Activated CD8-positive, alpha-beta memory T cell treated with anti-CD3 and anti-CD28 coated beads, Interleukin-2, amount 10 ng/mL, durations not matched to agents 7 days and 5 days (primary cell): ENCODE results near the gene UVRAG. TPM values are rescaled to one million over a fixed set of nuclear protein-coding genes. Genes with fewer than 3 reads are reported as not detected.

Experiments used
- ATAC-seq: fragments of 150-1000 bp; cut with Tn5 transposase; one replicate; pipeline ENCODE4 v1.10.0; 2021; ENCODE audit warnings: moderate library complexity
- CTCF ChIA-PET: fragments of 350-600 bp; sonication (Branson Sonifier 250); formaldehyde crosslinking; loops from one replicate; lab custom pipeline; 2021; ENCODE audit warnings: antibody characterized with exemption; lab: Charles Lee
- DNase-seq: peaks from one replicate; pipeline ENCODE4 v3.0.0-alpha.2; 2020
- H3K27ac Mint-ChIP-seq: one replicate; pipeline ENCODE4 v1.8.0; 2021; ENCODE audit warnings: mild to moderate bottlenecking, mixed read lengths
- H3K27me3 Mint-ChIP-seq: one replicate; pipeline ENCODE4 v1.8.0; 2021; ENCODE audit warnings: mixed read lengths
- H3K36me3 Mint-ChIP-seq: one replicate; pipeline ENCODE4 v1.8.0; 2021; ENCODE audit warnings: mild to moderate bottlenecking, mixed read lengths
- H3K4me1 Mint-ChIP-seq: one replicate; pipeline ENCODE4 v1.8.0; 2021; ENCODE audit warnings: mixed read lengths
- H3K4me3 Mint-ChIP-seq: one replicate; pipeline ENCODE4 v1.8.0; 2021; ENCODE audit warnings: mild to moderate bottlenecking, moderate library complexity, mixed read lengths
- H3K9me3 Mint-ChIP-seq: one replicate; pipeline ENCODE4 v1.8.0; 2022; ENCODE audit warnings: low read depth, mixed read lengths
- total RNA-seq, 2 experiments: library from RNA; stranded (reverse); gene quantifications; one replicate each; pipeline ENCODE4 v1.2.3, GENCODE V29; 2021

UVRAG gene
- total RNA-seq, 2 experiments from 2014 or later, result 17.4 to 25.5 TPM

DNA sequence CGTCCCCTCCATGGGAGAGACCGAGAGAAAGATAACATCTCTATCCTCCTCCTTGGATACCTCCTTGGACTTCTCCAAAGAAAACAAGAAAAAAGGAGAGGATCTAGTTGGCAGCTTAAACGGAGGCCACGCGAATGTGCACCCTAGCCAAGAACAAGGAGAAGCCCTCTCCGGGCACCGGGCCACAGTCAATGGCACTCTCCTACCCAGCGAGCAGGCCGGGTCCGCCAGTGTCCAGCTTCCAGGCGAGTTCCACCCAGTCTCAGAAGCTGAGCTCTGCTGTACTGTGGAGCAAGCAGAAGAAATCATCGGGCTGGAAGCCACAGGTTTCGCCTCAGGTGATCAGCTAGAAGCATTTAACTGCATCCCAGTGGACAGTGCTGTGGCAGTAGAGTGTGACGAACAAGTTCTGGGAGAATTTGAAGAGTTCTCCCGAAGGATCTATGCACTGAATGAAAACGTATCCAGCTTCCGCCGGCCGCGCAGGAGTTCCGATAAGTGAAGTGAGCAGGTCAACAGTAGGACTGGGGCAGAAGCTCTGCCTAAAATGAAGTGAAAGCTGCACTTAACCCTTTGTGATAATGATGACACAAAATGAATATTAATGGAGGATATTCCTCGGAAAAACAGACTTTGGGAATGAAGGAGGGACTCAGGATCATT lies 326.0 kb downstream of the UVRAG start:
- no peaks in the 10 kb centered on the region for H3K27me3 Mint-ChIP-seq
- H3K36me3 Mint-ChIP-seq, result no peaks in the 10 kb centered on the region
- no peaks in the 10 kb centered on the region for H3K9me3 Mint-ChIP-seq
- DNase-seq (no peak), ATAC-seq (no peak)
- peaks cover 3% of the 10 kb centered on the region for H3K4me1 Mint-ChIP-seq
- H3K27ac Mint-ChIP-seq, result no peak overlapping the region
- CTCF ChIA-PET, result interaction anchor here (0.8 to 0.9 kb wide), 2 partner anchors 11 to 68 kb away, joined by 3 to 5 read pairs; no protein-coding TSS in a partner anchor
- H3K4me3 Mint-ChIP-seq, result no peak overlapping the region

DNA sequence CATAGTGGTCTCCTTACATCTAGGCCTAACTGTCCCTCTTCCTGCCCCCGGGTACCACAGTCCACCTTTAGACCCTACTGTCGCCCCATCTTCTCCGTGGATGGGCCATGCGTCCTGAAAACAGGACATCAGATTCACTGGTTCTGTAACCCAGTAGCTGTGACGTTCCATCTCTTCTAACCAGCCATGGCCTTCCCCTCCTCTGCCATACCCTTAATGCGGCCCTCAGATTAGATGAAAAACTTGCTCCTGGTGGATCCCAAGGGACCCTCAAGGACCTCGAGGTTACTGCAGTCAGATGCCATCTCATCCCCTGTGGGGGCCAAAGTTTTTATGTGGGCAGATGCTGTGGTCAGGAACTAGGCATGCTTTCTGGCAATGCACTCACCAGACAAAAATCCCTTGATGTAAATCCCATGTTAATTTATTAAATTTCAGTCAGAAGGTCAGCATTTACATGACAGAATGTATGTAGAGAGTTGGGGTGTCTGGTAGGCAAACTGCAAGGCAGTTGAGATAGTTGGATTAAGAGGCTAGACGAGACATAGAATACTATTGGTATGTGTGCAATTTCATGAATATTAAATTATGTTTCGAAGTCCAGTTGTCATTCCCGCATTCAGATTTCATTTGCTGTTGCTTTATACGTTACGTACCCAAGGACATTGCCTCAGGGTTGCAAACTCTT lies 327.0 kb downstream of the UVRAG start:
- ATAC-seq (no peak), DNase-seq (peak; percentile 12)
- Mint-ChIP-seq H3K9me3 (no peaks in the 10 kb centered on the region), H3K27ac (no peak overlapping the region), H3K27me3 (no peaks in the 10 kb centered on the region), H3K4me1 (peaks cover 3% of the 10 kb centered on the region), H3K4me3 (no peak overlapping the region), H3K36me3 (no peaks in the 10 kb centered on the region)
- CTCF ChIA-PET, result interaction anchor here (0.8 kb wide), 1 partner anchor 10 kb away, joined by 5 read pairs; no protein-coding TSS in a partner anchor

DNA sequence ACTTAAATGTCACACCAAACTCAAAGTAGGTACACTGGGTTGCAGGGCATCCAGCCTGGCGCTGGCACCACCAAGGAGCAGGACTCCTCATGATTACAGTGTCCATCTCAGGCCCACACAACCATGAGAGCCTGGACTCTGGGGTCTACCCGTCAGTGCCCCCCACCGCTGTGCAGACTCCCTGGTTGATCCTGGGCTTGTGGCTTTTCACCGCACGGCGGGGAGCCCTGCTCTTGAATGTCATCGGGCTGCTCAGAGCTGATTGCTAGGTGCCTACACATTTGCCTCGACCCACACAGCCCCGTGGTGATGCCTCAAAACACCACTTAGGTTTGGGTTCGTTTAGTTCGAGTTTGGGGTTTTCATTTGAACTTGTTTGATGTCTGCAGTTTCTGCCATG lies 328.3 kb downstream of the UVRAG start:
- Mint-ChIP-seq H3K36me3 (no peaks in the 10 kb centered on the region), H3K4me3 (no peak overlapping the region), H3K4me1 (peaks cover 3% of the 10 kb centered on the region), H3K9me3 (no peaks in the 10 kb centered on the region), H3K27ac (no peak overlapping the region), H3K27me3 (no peaks in the 10 kb centered on the region)
- ATAC-seq (no peak), DNase-seq (no peak)
- CTCF ChIA-PET, result interaction anchor here (2.3 kb wide), 1 partner anchor 9 kb away, joined by 14 read pairs; no protein-coding TSS in a partner anchor

DNA sequence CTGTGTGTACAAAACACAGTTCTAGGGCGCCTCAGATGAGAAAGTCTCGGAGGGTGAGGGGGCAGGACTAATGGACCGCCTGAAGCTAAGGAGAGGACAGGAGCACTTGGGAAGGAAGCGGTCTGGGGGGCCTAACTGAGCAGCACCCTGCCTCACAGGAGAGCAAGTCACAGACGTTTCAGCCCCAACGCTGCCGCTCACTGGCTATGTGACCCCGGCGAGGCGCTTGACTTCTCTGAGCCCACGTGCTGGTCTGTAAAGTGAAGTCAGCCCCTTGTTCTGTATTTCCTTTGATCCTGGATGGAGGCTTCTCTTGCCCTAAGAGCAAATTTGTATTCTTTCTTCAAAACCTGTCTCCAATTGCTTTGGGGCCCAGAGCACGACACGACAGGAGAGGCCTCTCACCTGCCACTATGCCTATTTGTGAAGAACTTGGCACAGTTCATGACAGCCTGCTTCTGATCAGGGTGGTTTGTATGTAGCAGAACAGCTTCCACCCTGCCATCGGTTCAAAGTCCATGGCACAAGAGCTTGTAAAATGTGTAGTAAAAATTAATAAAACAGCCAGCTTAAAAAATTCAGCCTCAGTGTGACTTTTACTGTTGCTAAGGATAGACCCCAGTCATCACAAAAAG lies 332.2 kb downstream of the UVRAG start:
- Mint-ChIP-seq H3K27me3 (peaks cover 2% of the 10 kb centered on the region), H3K27ac (no peak overlapping the region), H3K36me3 (no peaks in the 10 kb centered on the region), H3K4me1 (peaks cover 11% of the 10 kb centered on the region), H3K4me3 (no peak overlapping the region), H3K9me3 (no peaks in the 10 kb centered on the region)
- CTCF ChIA-PET, result interaction anchor here (0.9 to 1.6 kb wide), 2 partner anchors 60 to 250 kb away, joined by 3 to 5 read pairs; no protein-coding TSS in a partner anchor
- DNase-seq (no peak), ATAC-seq (no peak)

DNA sequence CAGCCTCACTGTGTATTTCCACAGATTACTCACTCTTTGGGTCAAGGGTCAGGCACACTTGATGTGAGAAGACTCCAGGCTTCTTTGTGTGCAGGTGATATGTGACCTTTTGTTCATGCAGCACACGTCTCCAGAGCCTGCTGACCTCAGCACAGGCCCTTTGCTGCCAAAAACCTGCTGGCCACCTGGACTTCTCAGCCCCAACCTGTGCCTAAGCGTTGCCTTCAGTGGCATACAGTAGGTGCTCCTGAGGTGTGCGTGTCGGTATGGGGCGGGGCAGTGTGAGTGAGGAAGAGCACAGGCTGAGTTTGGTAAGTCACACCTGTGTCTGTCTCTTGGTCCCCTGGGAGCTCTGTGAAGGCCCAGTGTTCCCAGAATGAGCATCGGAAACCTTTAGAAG lies 333.2 kb downstream of the UVRAG start:
- Mint-ChIP-seq H3K9me3 (no peaks in the 10 kb centered on the region), H3K27ac (no peak overlapping the region), H3K27me3 (peaks cover 5% of the 10 kb centered on the region), H3K4me3 (no peak overlapping the region), H3K4me1 (peaks cover 21% of the 10 kb centered on the region), H3K36me3 (no peaks in the 10 kb centered on the region)
- DNase-seq (no peak), ATAC-seq (no peak)
- CTCF ChIA-PET, result interaction anchor here (1.6 kb wide), 1 partner anchor 251 kb away, joined by 5 read pairs; no protein-coding TSS in a partner anchor

DNA sequence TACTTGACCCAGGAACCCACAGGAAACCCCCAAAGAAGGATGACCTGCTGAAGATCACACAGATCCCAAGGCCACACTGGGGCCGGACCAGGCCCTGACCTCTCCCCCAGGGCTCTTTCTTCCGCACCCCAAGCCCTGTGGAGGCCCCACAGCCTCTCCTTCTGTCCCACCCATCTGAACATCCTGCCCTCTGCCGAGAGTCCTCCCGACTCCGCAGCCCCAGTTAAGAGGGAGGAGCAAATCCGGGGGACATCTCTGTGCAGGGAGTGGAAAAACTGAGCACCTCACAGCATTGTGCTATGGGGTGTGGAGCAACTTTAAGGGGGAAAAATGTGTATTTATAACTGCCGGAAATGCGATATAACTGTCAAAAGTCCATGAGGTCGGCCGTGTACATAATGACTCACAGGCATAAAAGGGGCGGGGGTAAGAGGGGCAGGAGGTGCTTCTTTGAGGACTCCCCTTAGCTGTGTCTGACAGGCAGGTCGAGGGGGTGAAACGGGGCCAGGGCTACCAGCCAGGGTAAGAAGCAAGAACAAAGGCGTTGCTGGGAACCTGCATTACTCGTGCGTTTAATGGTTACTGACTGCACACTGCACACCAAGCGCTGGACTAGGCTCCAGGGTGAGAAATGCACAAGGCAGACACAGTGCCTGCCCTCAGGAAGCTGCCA lies 334.1 kb downstream of the UVRAG start:
- Mint-ChIP-seq H3K9me3 (no peaks in the 10 kb centered on the region), H3K27me3 (peaks cover 7% of the 10 kb centered on the region), H3K36me3 (no peaks in the 10 kb centered on the region), H3K4me1 (peaks cover 28% of the 10 kb centered on the region), H3K27ac (no peak overlapping the region), H3K4me3 (no peak overlapping the region)
- ATAC-seq (no peak), DNase-seq (no peak)
- CTCF ChIA-PET, result interaction anchor here (1.2 to 1.5 kb wide), 3 partner anchors 9 to 346 kb away, joined by 3 to 4 read pairs (median 3); no protein-coding TSS in a partner anchor

DNA sequence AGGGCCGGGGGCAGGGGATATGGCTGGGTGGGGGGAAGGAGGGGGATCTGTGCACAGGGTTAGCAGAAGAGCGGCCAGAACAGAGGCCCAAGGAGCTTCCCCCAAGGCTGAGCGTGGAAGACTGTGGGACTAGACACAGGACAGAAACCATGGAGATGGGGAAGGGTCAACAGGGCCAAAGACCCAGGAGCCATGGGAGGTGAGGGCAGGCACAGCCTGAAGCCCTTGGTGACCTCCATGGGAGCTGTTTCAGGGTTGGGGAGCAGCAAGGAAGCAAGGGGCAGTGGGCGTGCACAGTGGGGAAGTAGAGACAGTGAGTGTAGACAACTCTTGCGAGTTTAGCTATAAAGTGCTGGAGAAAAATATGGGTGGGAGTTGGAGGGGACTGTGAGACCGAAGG lies 334.7 kb downstream of the UVRAG start:
- Mint-ChIP-seq H3K4me1 (peaks cover 25% of the 10 kb centered on the region), H3K36me3 (no peaks in the 10 kb centered on the region), H3K27me3 (peaks cover 10% of the 10 kb centered on the region), H3K4me3 (no peak overlapping the region), H3K9me3 (no peaks in the 10 kb centered on the region), H3K27ac (no peak overlapping the region)
- no peak for DNase-seq
- ATAC-seq, result no peak
- CTCF ChIA-PET, result interaction anchor here (1.0 to 1.5 kb wide), 4 partner anchors 10 to 347 kb away, joined by 3 to 4 read pairs (median 4); no protein-coding TSS in a partner anchor

DNA sequence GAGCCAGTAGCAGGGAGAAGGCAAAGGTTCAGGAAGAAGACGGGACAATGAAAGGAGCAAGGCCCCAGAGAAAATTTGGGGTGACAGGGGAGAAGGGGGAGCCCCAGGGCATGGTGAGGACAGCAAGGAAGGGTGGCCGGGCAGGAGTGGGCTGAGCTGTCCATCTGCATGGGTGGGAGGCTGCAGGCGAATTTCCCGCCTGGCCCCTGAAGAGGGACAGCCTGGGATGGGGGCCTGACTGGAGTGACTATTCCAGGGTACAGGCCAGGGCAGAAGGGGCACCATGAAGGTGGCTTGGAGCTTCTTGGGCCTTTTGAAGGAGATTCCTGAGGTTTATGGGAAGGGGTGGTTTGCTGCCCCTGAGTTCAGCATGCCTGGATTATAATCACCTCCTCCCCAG lies 335.1 kb downstream of the UVRAG start:
- CTCF ChIA-PET, result interaction anchor here (1.0 to 1.5 kb wide), 4 partner anchors 11 to 347 kb away, joined by 3 to 4 read pairs (median 4); no protein-coding TSS in a partner anchor
- no peak overlapping the region for H3K27ac Mint-ChIP-seq
- DNase-seq (no peak), ATAC-seq (no peak)
- no peaks in the 10 kb centered on the region for H3K36me3 Mint-ChIP-seq
- no peaks in the 10 kb centered on the region for H3K9me3 Mint-ChIP-seq
- H3K4me1 Mint-ChIP-seq, result peaks cover 25% of the 10 kb centered on the region
- no peak overlapping the region for H3K4me3 Mint-ChIP-seq
- H3K27me3 Mint-ChIP-seq, result peaks cover 10% of the 10 kb centered on the region

DNA sequence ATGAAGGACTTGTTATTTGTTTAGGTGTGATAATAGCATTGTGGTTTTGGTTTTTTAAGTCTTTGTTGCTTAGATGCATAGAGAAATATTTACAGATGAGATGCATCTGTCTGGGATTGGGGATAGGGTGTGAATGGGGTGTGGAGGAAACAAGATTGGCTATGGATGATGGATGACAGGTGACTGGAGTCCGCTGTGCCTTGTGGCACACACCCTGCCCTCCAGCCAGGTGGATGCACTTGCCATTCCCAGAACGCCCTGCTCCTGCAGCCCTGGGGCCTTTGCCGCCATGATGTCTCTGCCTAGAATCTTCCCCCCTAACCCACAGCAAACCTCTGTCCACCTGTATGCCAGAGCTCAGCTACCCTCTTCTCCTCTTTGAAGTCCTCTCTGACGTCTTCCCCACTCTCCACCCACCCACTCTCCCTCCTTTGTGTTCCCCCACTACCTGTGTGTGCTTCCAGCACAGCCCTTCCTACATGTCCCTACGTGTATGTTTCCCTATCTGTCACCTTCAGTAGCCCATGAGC lies 336.6 kb downstream of the UVRAG start:
- ATAC-seq (peak; percentile 11), DNase-seq (peak; percentile 39)
- Mint-ChIP-seq H3K27me3 (peaks cover 13% of the 10 kb centered on the region), H3K4me1 (peaks cover 25% of the 10 kb centered on the region), H3K4me3 (peak overlapping the region; percentile 60), H3K27ac (no peak overlapping the region), H3K9me3 (no peaks in the 10 kb centered on the region), H3K36me3 (no peaks in the 10 kb centered on the region)
- CTCF ChIA-PET, result interaction anchor here (0.6 to 2.5 kb wide), 46 partner anchors 8 to 812 kb away, joined by 3 to 63 read pairs (median 5); no protein-coding TSS in a partner anchor

DNA sequence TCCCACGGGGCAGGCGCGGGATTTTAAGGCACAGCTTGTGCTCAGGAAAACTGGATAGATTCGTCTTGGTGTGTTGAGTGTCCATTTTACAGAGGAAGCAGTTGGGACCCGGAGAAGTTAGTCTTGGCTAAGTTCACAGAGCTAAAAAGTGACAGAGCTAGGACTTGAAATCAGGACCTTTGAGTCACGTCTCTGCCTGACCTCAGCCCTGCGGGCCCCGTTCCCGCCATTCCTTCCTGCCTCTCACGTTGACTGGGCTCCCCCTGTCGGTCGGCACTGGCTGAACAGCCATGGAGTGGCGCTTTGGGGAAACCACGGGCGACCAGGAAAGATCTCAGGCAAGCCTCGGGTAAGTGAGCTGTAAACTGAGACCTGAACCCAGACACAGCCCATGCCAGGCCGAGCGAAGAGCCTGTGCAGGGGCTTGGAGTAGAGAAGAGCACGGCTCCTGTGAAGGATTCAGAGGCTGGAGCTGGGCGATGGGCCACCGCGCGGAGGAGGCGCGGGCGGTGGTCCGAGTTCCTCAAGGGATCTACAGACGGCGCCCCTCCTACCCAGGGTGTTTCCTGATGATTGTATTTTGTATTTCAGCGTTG lies 337.2 kb downstream of the UVRAG start:
- Mint-ChIP-seq H3K4me3 (peak overlapping the region; percentile 60), H3K27me3 (peaks cover 14% of the 10 kb centered on the region), H3K9me3 (no peaks in the 10 kb centered on the region), H3K4me1 (peaks cover 25% of the 10 kb centered on the region), H3K27ac (peak overlapping the region; percentile 12), H3K36me3 (no peaks in the 10 kb centered on the region)
- CTCF ChIA-PET, result interaction anchor here (0.6 to 2.5 kb wide), 54 partner anchors 9 to 1433 kb away, joined by 3 to 63 read pairs (median 4); no protein-coding TSS in a partner anchor
- ATAC-seq, result peak; percentile 95
- DNase-seq, result peak; percentile 92

DNA sequence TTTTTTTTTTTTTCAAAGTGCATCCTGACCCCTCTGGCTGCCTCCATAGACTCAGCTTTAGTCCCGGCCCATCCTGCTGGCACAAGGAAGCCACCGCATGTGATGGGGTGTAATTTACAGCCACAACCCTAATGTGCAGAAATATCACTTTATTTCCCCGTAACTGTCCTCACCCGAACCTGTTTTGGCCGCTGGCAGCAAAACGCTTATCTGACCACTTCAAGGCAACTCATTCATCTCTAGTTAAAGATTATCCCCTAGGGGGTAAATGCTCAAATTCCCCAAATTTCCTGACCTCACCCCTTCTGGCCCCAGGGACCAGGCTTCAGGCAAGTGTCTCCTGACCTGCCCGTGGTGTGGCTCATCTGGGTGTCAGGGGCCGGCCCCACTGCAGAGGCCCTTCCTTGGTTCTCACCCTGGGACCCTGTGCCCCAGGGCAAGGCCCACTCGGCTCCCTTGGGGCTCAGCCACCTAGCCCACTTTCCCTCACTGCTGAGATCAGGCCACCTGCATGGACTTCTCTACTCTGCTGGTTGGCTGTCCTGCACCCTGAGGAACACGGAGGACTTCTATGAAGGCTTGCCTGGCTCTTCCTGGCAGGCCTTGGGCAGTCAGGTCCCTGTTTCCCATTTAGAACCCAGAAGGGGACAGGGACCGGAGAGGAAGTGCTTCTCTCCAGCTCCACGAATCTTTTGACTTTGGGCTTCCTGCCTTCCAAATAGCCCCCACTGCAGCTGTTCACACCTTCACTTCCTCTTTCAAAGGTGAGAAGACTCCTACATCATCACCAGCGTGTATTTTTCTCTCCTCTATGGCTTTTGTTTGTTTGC lies 337.9 kb downstream of the UVRAG start:
- Mint-ChIP-seq H3K27ac (peak overlapping the region; percentile 27), H3K4me3 (peak overlapping the region; percentile 60), H3K27me3 (peaks cover 15% of the 10 kb centered on the region), H3K9me3 (no peaks in the 10 kb centered on the region), H3K36me3 (no peaks in the 10 kb centered on the region), H3K4me1 (peaks cover 25% of the 10 kb centered on the region)
- CTCF ChIA-PET, result interaction anchor here (0.7 to 2.5 kb wide), 45 partner anchors 8 to 1433 kb away, joined by 3 to 63 read pairs (median 5); no protein-coding TSS in a partner anchor
- DNase-seq, result peak; percentile 54
- ATAC-seq, result peak; percentile 35
